Caco-2 (cell line): ENCODE measurements around the gene ADAMTS13. TPM values are rescaled to one million over a fixed set of nuclear protein-coding genes. Genes with fewer than 3 reads are reported as not detected.

Experiments
- BruUV-seq: library from RNA; stranded (reverse); fragments of 400-500 nt; replicated peaks from 2 replicates; lab custom pipeline; 2021; lab: Mats Ljungman, UMichigan
- CTCF ChIA-PET: fragments of 300-600 bp; sonication (Branson Sonifier 250); formaldehyde crosslinking; loops from one replicate; lab custom pipeline; 2022; ENCODE audit warnings: antibody characterized with exemption; lab: Charles Lee
- POLR2A ChIA-PET: fragments of 300-600 bp; sonication (Branson Sonifier 250); formaldehyde crosslinking; loops from one replicate; lab custom pipeline; 2022; ENCODE audit warnings: antibody characterized with exemption; lab: Charles Lee
- DNase-seq, 2 experiments: peaks; one replicate each; pipeline versions ENCODE4 v3.0.0 to v3.0.0-alpha.2; 2020 to 2022
- H3K27me3 ChIP-seq: replicated peaks from 2 replicates; pipeline ENCODE4 v1.6.0; 2011; ENCODE audit warnings: low read length; ENCODE audit not compliant: control insufficient read depth, insufficient read depth
- H3K36me3 ChIP-seq: 2 replicates; pipeline ENCODE4 v1.5.1; 2011; ENCODE audit warnings: low read length; ENCODE audit not compliant: control insufficient read depth, insufficient read depth
- H3K4me1 ChIP-seq: fragments of 250-450 bp; sonication (Bioruptor Pico); 2 replicates; pipeline ENCODE4 v1.5.1; 2020; ENCODE audit warnings: mild to moderate bottlenecking
- H3K4me3 ChIP-seq: 2 replicates; pipeline ENCODE4 v1.5.1; 2011; ENCODE audit warnings: low read depth, mild to moderate bottlenecking, control low read depth, low read length
- H3K9me3 ChIP-seq: fragments of 250-450 bp; sonication (Bioruptor Pico); 2 replicates; pipeline ENCODE4 v1.5.1; 2020; ENCODE audit warnings: mild to moderate bottlenecking, moderate library complexity
- H3K27ac Mint-ChIP-seq: one replicate; pipeline ENCODE4 v1.8.0; 2022; ENCODE audit warnings: mixed read lengths; ENCODE audit not compliant: unreplicated experiment
- H3K27me3 Mint-ChIP-seq: one replicate; pipeline ENCODE4 v1.8.0; 2022; ENCODE audit warnings: mixed read lengths; ENCODE audit not compliant: insufficient read depth, unreplicated experiment
- H3K36me3 Mint-ChIP-seq: one replicate; pipeline ENCODE4 v1.8.0; 2022; ENCODE audit warnings: mild to moderate bottlenecking, mixed read lengths; ENCODE audit not compliant: insufficient read depth, unreplicated experiment
- H3K4me1 Mint-ChIP-seq: one replicate; pipeline ENCODE4 v1.8.0; 2022; ENCODE audit warnings: low read depth, mixed read lengths; ENCODE audit not compliant: unreplicated experiment
- H3K4me3 Mint-ChIP-seq: one replicate; pipeline ENCODE4 v1.8.0; 2022; ENCODE audit warnings: mild to moderate bottlenecking, moderate library complexity, mixed read lengths; ENCODE audit not compliant: unreplicated experiment
- H3K9me3 Mint-ChIP-seq: one replicate; pipeline ENCODE4 v1.8.0; 2022; ENCODE audit warnings: mixed read lengths; ENCODE audit not compliant: unreplicated experiment
- intact Hi-C: fragments of 100-400 bp; cut with micrococcal nuclease; formaldehyde crosslinking; loops from one replicate; pipeline ENCODE4 v1.10.0; 2022; ENCODE audit not compliant: unreplicated experiment
- total RNA-seq: library from RNA; stranded (reverse); gene quantifications from 2 replicates; pipeline ENCODE4 v1.2.3, GENCODE V29; 2022
- TF ChIP-seq, protein P1 (sequence below), 2 experiments: fragments of 200-600 bp in 1 of 2; IDR thresholded peaks; 1 replicate in 1 of 2; 2 replicates in 1 of 2; pipeline versions ENCODE4 v1.5.1 to v1.8.0; 2011 to 2022; ENCODE audit warnings: antibody characterized with exemption in 1 of 2, control low read depth in 1 of 2, inconsistent platforms in 1 of 2, low read depth in 1 of 2, low read length in 1 of 2, mild to moderate bottlenecking in 1 of 2, moderate library complexity in 1 of 2; ENCODE audit not compliant: insufficient read depth in 1 of 2, severe bottlenecking in 1 of 2, unreplicated experiment in 1 of 2

ADAMTS13 gene
- total RNA-seq, 1 experiment from 2014 or later = 6.2 TPM

DNA sequence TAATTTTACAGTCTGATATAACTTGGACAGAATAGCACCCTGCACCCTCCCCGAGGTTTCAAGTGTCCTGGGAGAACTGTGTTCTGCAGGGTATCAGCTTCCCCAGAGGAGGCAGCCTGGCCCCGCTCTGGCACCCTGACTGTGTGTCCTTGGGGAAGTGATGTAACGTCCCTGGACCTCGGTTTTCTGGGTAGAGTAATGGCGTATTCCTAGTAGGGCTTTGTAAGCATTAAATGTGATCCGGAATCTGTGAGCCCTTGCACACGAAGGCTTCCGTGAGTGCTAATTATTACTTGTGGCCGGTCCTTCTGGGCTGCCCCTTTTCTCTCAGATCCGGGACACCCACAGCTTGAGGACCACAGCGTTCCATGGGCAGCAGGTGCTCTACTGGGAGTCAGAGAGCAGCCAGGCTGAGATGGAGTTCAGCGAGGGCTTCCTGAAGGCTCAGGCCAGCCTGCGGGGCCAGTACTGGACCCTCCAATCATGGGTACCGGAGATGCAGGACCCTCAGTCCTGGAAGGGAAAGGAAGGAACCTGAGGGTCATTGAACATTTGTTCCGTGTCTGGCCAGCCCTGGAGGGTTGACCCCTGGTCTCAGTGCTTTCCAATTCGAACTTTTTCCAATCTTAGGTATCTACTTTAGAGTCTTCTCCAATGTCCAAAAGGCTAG lies 36.6 kb downstream of the ADAMTS13 start:
- Mint-ChIP-seq H3K27ac (no peak overlapping the region), H3K27me3 (no peaks in the 10 kb centered on the region), H3K4me3 (peak overlapping the region; percentile 78), H3K4me1 (no peaks in the 10 kb centered on the region), H3K9me3 (no peaks in the 10 kb centered on the region), H3K36me3 (peaks cover 15% of the 10 kb centered on the region)
- Histone ChIP-seq H3K27me3 (no peaks in the 10 kb centered on the region), H3K4me3 (peak overlapping the region; percentile 40), H3K9me3 (no peaks in the 10 kb centered on the region), H3K4me1 (peaks cover 12% of the 10 kb centered on the region), H3K36me3 (no peaks in the 10 kb centered on the region; the same call in 1 of the 2 replicates)
- TF ChIP-seq, protein P1, sequence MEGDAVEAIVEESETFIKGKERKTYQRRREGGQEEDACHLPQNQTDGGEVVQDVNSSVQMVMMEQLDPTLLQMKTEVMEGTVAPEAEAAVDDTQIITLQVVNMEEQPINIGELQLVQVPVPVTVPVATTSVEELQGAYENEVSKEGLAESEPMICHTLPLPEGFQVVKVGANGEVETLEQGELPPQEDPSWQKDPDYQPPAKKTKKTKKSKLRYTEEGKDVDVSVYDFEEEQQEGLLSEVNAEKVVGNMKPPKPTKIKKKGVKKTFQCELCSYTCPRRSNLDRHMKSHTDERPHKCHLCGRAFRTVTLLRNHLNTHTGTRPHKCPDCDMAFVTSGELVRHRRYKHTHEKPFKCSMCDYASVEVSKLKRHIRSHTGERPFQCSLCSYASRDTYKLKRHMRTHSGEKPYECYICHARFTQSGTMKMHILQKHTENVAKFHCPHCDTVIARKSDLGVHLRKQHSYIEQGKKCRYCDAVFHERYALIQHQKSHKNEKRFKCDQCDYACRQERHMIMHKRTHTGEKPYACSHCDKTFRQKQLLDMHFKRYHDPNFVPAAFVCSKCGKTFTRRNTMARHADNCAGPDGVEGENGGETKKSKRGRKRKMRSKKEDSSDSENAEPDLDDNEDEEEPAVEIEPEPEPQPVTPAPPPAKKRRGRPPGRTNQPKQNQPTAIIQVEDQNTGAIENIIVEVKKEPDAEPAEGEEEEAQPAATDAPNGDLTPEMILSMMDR (IDR thresholded peaks at IDR 0.05; ENCODE audit: insufficient read depth in 1 of 2, low read depth in 1 of 2, low read length in 1 of 2, severe bottlenecking in 1 of 2, unreplicated experiment in 1 of 2) = no peak
- BruUV-seq = TSS peak; percentile 79
- DNase-seq = peak in 1 of 2 experiments; percentile 40
- POLR2A ChIA-PET = interaction anchor here (0.6 to 2.2 kb wide), 17 partner anchors 13 to 573 kb away, joined by 3 to 28 read pairs (median 4); partner anchors contain the start of genes BRD3OS, GTF3C5, MED22 and REXO4
- CTCF ChIA-PET = interaction anchor here (0.5 to 2.2 kb wide), 15 partner anchors 14 to 541 kb away, joined by 3 to 22 read pairs (median 5); partner anchors contain the start of genes MED22, RPL7A and SLC2A6
- intact Hi-C loops = loop anchor here (1.0 to 5.0 kb wide), 2 partner anchors 21 to 41 kb away; partner anchors contain the start of genes REXO4 and SLC2A6

DNA sequence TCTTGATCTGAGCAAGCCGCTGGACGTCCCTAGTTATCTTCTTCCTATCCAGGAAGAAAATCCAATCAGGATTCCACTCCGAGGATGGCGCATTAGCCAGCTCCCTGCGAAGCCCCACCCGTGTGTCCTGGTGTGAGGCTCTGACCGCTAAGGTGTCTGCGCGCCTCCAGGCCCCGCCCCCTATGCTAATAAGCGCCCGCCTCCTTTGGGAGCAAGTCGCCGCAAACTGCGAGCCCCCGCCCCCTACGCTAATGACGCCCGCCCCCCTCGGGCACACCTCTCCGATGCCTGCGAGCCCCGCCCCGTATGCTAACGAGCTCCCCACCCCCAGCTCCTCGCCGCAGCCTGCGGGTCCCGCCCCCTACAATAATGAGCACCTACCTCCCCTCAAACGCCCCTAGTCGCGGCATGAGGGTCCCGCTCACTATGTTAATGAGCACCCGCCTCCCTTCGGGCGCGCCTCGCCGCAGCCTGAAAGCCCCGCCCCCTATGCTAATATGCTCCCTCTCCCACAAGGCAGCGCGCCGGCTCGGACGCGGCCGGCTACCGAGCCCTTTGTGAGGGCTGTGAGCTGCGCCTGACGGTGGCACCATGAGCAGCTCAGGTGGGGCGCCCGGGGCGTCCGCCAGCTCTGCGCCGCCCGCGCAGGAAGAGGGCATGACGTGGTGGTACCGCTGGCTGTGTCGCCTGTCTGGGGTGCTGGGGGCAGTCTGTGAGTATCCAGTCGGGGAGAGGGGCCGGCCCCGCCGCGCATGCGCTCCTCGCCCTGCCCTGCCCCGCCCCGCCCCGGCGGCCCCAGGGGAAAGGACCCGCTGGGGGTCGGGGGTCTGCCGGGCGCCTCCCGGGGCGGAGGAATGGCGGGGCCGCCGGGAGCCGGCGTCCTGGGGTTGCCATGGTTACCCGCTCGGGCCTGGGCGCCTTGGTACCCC lies 37.6 kb downstream of the ADAMTS13 start, which contains the start of gene CACFD1:
CACFD1 (plus strand) TSS at position 503 of the 929 bp plus-strand sequence; CDS start at position 592, 89 bp downstream.
- Mint-ChIP-seq H3K36me3 (peaks cover 25% of the 10 kb centered on the region), H3K27me3 (no peaks in the 10 kb centered on the region), H3K9me3 (no peaks in the 10 kb centered on the region), H3K4me3 (peak within 1 kb of the TSS; percentile 78), H3K27ac (peak within 1 kb of the TSS; percentile 77), H3K4me1 (no peaks in the 10 kb centered on the region)
- Histone ChIP-seq H3K36me3 (no peaks in the 10 kb centered on the region; the same call in 1 of the 2 replicates), H3K4me3 (peak within 1 kb of the TSS; percentile 70), H3K9me3 (no peaks in the 10 kb centered on the region), H3K27me3 (no peaks in the 10 kb centered on the region), H3K4me1 (peaks cover 12% of the 10 kb centered on the region)
- POLR2A ChIA-PET = interaction anchor here (0.5 to 2.2 kb wide), 24 partner anchors 12 to 788 kb away, joined by 3 to 28 read pairs (median 4); partner anchors contain the start of genes BRD3OS, GTF3C5, MED22 and REXO4
- DNase-seq = peak; percentile 97 to 99
- TF ChIP-seq, protein P1 (IDR thresholded peaks at IDR 0.05; ENCODE audit: insufficient read depth in 1 of 2, low read depth in 1 of 2, low read length in 1 of 2, severe bottlenecking in 1 of 2, unreplicated experiment in 1 of 2) = no peak
- intact Hi-C loops = loop anchor here (1.0 to 5.0 kb wide), 2 partner anchors 20 to 42 kb away; partner anchors contain the start of genes REXO4 and SLC2A6
- CTCF ChIA-PET = interaction anchor here (0.5 to 2.2 kb wide), 24 partner anchors 12 to 540 kb away, joined by 3 to 22 read pairs (median 5); partner anchors contain the start of genes MED22, REXO4, RPL7A and SLC2A6
- no TSS peak for BruUV-seq
